ENCODE data around the gene BTBD8. TPM values are rescaled to one million over a fixed set of nuclear protein-coding genes. Genes with fewer than 3 reads are reported as not detected.
"Not testable (repeated sequence)": the region's sequence is repeated elsewhere in the genome, so short reads cannot be mapped to it uniquely, and the experiment has no call there.

BTBD8 gene
- 0.93 TPM for polyA plus RNA-seq

DNA sequence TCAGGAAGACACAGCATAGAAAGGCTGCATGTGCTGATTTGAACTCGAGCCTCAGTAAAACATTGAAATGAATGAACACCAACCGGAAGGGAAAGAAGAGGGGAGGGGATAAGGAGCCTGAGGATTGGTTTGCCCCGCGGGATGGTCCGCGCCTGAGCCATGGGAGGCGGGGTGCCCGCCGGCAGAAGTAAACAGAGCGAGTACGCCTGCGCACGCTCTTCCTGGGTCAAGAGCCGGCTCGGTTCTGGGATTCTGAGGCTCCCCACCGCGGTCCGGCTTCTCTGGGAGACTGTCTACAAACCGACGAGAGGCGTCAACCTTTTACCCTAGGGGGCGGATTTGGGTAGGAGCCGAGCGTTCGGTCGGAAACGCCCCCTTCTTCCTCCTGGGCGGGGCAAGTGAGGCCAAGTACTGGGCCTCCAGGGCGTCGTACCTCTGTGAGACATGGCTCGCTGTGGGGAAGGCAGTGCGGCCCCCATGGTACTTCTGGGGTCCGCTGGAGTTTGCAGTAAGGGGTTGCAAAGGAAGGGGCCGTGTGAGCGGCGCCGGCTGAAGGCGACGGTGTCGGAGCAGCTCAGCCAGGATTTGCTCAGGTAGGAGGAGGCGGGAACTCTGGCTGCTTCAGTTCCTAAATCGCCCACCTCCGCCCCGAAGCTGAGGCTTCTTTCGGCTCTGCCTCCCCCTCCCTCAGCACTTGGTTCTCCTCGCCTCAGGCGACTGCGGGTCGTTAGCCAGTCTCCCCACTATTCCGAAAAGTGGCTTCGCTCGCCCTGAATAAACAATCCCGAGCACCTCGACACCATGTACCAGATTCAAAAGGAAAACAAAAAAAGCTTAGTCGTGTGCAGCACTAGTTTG, at the start of gene BTBD8:
Gene BTBD8 (plus strand): TSS at position 218 of the 858 bp plus-strand sequence. CDS start 227 bp downstream, at position 445.
- H3K4me1 Mint-ChIP-seq = peaks cover 0 to 4% (median 1%) of the 10 kb centered on the region in 3 donors
- H3K9me3 Mint-ChIP-seq = peaks cover 0 to 9% (median 0%) of the 10 kb centered on the region in 3 donors
- H3K4me3 Mint-ChIP-seq = peak within 1 kb of the TSS; percentile 79 to 99 (median 96)
- no peaks in the 10 kb centered on the region for H3K36me3 Mint-ChIP-seq
- peak within 1 kb of the TSS; percentile 0 to 94 (median 91) for H3K27ac Mint-ChIP-seq
- H3K27me3 Mint-ChIP-seq = no peaks in the 10 kb centered on the region

GRCh38 chr1:92030656-92031107, 49.5 kb upstream of the BTBD8 start:
- H3K27ac Mint-ChIP-seq = no peak overlapping the region
- H3K4me1 Mint-ChIP-seq = peaks cover 4 to 10% (median 4%) of the 10 kb centered on the region in 3 donors
- peak overlapping the region in 3 of 4 donors; percentile 21 to 81 (median 72) for H3K4me3 Mint-ChIP-seq
- peaks cover 0 to under 1% (median 0%) of the 10 kb centered on the region in 3 donors for H3K9me3 Mint-ChIP-seq
- peaks cover 20% of the 10 kb centered on the region for H3K27me3 Mint-ChIP-seq
- no peaks in the 10 kb centered on the region for H3K36me3 Mint-ChIP-seq

- Mint-ChIP-seq H3K27ac (no peak overlapping the region), H3K4me1 (peaks cover 4 to 10% (median 4%) of the 10 kb centered on the region in 3 donors), H3K9me3 (no peaks in the 10 kb centered on the region), H3K4me3 (no peak overlapping the region), H3K27me3 (peaks cover 22% of the 10 kb centered on the region), H3K36me3 (no peaks in the 10 kb centered on the region)
Measured at GRCh38 chr1:92031281-92032110, 48.6 kb upstream of the BTBD8 start.

DNA sequence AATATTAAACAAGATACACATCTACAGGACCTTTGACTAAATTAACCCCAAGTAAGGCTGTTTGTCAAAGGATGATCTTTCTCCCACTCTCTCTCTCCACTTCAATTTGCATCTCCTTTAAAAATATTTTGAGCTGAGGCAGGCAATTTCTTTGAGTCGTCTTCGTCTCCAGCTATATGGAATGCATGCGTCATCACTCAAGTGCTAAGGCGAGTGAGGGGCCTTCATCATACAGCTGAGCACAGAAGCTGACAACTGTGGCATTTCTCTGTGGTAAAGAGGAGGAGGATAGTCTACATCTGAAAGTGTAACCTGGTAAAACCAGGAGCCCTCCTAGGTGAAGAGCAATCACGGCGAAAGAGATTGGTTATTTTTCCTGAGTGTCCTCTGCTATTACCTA, 42.7 kb upstream of the BTBD8 start:
- Mint-ChIP-seq H3K9me3 (no peaks in the 10 kb centered on the region), H3K4me1 (no peaks in the 10 kb centered on the region), H3K36me3 (no peaks in the 10 kb centered on the region), H3K4me3 (no peak overlapping the region), H3K27me3 (peaks cover 10% of the 10 kb centered on the region), H3K27ac (no peak overlapping the region)

- no peak overlapping the region for H3K4me3 Mint-ChIP-seq
- no peaks in the 10 kb centered on the region for H3K9me3 Mint-ChIP-seq
- H3K36me3 Mint-ChIP-seq = no peaks in the 10 kb centered on the region
- H3K27ac Mint-ChIP-seq = no peak overlapping the region
- no peaks in the 10 kb centered on the region for H3K4me1 Mint-ChIP-seq
- H3K27me3 Mint-ChIP-seq = peaks cover 8% of the 10 kb centered on the region
Measured at GRCh38 chr1:92038695-92039346, 41.3 kb upstream of the BTBD8 start.

DNA sequence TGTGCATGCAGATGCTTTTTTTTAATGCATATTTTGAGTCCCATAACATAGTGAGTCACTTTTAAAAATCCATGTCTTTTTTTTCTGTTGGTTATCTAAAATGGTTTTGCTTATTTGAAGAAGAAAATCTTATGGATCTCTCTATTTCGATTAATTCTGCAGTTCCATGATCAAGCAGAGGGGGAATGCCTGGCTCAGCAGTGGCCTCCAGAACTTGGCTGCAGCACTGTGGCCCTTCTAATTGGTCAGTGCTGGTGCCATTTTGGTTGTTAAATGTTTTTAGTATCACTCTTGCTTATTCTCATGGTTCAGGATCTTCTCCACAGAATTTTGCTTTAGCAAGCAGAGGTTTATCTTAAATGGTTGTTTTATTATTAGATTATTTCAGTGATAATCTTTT, 39.2 kb upstream of the BTBD8 start:
- no peaks in the 10 kb centered on the region for H3K36me3 Mint-ChIP-seq
- H3K9me3 Mint-ChIP-seq = no peaks in the 10 kb centered on the region
- no peak overlapping the region for H3K27ac Mint-ChIP-seq
- no peak overlapping the region for H3K4me3 Mint-ChIP-seq
- peaks cover 6% of the 10 kb centered on the region for H3K27me3 Mint-ChIP-seq
- no peaks in the 10 kb centered on the region for H3K4me1 Mint-ChIP-seq

DNA sequence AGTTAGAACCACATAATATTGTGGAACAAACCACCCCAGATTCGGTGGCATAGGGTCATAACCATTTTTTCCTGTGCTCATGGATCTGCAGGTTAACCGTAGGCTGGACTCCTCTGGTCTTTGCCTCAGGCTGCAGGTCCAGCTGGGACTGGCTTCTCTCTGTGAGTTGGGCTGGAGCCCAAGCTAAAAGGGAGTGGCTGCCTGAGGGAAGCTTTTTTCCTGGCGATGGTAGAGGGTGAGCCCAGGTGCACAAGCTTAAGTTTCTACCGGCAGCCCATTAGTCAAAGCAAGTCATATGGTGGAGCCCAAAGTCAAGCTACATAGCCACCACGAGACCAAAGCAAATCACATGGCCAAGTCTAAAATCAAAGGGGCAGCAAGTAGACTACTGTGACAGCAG, 36.5 kb upstream of the BTBD8 start:
- no peaks in the 10 kb centered on the region for H3K4me1 Mint-ChIP-seq
- no peaks in the 10 kb centered on the region for H3K36me3 Mint-ChIP-seq
- H3K9me3 Mint-ChIP-seq = no peaks in the 10 kb centered on the region
- peaks cover 4% of the 10 kb centered on the region for H3K27me3 Mint-ChIP-seq
- no peak overlapping the region for H3K4me3 Mint-ChIP-seq
- no peak overlapping the region for H3K27ac Mint-ChIP-seq

DNA sequence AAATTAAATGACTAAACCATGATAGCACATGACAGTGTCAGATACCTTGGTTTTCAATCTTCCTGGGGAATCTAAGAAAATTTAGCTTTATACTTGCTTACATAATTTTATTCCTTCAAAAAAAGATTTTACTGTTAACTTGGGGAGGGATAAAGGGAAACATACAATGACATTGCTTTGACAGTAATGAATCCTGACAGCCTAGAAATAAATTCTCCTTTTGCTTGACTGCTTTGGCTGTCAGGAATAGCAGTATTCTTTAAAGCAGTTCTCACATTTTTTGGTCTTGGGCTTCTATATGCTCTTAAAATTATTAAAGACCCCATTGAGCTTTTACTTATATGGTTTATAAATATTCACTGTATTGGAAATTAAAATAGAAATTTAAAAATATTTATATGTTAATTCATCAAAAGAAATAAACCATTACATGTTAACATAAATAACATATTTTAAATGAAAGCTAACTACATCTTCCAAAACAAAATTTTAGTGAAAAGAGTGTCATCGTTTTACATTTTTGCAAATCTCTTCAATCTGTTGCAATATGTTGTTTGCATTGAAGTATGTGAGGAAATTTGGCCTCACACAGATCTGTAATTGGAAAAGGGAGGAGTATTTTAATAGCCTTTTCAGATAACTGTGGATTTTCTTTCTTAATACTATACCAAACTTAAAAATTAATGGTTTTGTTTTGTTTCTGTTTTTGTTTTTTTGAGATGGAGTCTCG, 34.2 kb upstream of the BTBD8 start:
- Mint-ChIP-seq H3K36me3 (no peaks in the 10 kb centered on the region), H3K27ac (no peak overlapping the region), H3K9me3 (no peaks in the 10 kb centered on the region), H3K4me3 (no peak overlapping the region), H3K4me1 (no peaks in the 10 kb centered on the region), H3K27me3 (no peaks in the 10 kb centered on the region)

DNA sequence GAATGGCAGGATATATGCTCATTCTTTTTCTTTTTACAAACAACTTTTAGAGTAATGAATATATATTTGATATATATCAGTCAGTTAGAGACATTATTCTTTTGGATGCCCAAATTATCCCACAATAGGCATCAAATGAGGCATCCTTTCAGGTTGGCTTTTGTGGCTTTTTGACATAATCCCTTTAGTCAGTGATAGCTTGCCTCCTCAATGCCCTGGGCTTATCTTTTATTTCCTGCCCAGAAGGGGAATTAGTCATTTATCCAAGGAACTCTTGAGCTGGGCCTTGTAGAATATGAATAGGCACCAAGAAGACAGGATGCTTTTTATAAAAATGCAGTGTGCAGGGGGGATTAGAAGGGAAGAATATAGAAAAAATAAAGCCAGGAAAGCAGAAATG, 28.2 kb upstream of the BTBD8 start:
- no peak overlapping the region for H3K27ac Mint-ChIP-seq
- no peaks in the 10 kb centered on the region for H3K9me3 Mint-ChIP-seq
- no peaks in the 10 kb centered on the region for H3K4me1 Mint-ChIP-seq
- no peaks in the 10 kb centered on the region for H3K36me3 Mint-ChIP-seq
- H3K4me3 Mint-ChIP-seq = no peak overlapping the region
- no peaks in the 10 kb centered on the region for H3K27me3 Mint-ChIP-seq

DNA sequence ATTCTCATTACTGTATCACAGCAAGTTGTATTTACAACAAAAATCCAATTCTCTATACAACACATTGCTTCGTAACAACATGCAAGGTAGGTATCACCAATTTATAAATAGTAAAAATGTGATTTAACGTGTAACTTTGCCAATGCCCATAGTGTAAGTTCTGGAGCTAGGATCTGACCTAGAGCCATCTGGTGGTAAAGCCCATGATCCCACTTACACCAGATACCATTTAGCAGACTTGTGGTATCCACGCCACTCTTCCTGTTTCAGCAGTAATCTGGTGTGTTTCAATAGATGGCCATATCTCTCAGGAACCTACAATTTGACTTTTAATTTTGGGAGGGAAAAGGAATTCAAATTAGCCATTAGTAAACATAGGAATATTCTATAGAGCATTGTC, 15.1 kb upstream of the BTBD8 start:
- no peaks in the 10 kb centered on the region for H3K4me1 Mint-ChIP-seq
- no peak overlapping the region for H3K4me3 Mint-ChIP-seq
- H3K27ac Mint-ChIP-seq = no peak overlapping the region
- H3K9me3 Mint-ChIP-seq = no peaks in the 10 kb centered on the region
- no peaks in the 10 kb centered on the region for H3K36me3 Mint-ChIP-seq
- no peaks in the 10 kb centered on the region for H3K27me3 Mint-ChIP-seq

- Mint-ChIP-seq H3K27me3 (no peaks in the 10 kb centered on the region), H3K36me3 (peaks cover 1% of the 10 kb centered on the region), H3K9me3 (no peaks in the 10 kb centered on the region), H3K27ac (no peak overlapping the region), H3K4me3 (no peak overlapping the region), H3K4me1 (no peaks in the 10 kb centered on the region)
Measured at GRCh38 chr1:92066321-92066720, 13.8 kb upstream of the BTBD8 start.

- Mint-ChIP-seq H3K4me3 (no peak overlapping the region), H3K27ac (peak overlapping the region in 1 of 3 donors; percentile 11), H3K36me3 (peaks cover 1% of the 10 kb centered on the region), H3K9me3 (no peaks in the 10 kb centered on the region), H3K4me1 (peaks cover 0 to 2% (median 0%) of the 10 kb centered on the region in 3 donors), H3K27me3 (no peaks in the 10 kb centered on the region)
Measured at GRCh38 chr1:92070892-92071291, 9.3 kb upstream of the BTBD8 start.

GRCh38 chr1:92074446-92074845, 5.7 kb upstream of the BTBD8 start:
- not testable (repeated sequence) for H3K4me3 Mint-ChIP-seq, H3K27ac Mint-ChIP-seq, H3K27me3 Mint-ChIP-seq, H3K4me1 Mint-ChIP-seq, H3K9me3 Mint-ChIP-seq, H3K36me3 Mint-ChIP-seq

GRCh38 chr1:92075311-92075710, 4.8 kb upstream of the BTBD8 start, which contains the start of gene SETSIP:
SETSIP (minus strand) TSS chr1:92075411; CDS start chr1:92075411, 0 bp downstream.
- Mint-ChIP-seq H3K9me3 (no peaks in the 10 kb centered on the region), H3K27ac (no peak within 1 kb of the TSS), H3K27me3 (no peaks in the 10 kb centered on the region), H3K4me1 (peaks cover 0 to 4% (median 3%) of the 10 kb centered on the region in 3 donors), H3K4me3 (no peak within 1 kb of the TSS), H3K36me3 (peaks cover 1% of the 10 kb centered on the region)

Data from IgD-negative memory B cell (primary cell).